Subcutaneous adipose tissue (tissue), 4 donors: ENCODE data around the gene PLD6. TPM values are rescaled to one million over a fixed set of nuclear protein-coding genes. Genes with fewer than 3 reads are reported as not detected.

ENCODE experiments used
- CTCF ChIP-seq: fragments of 450-650 bp; IDR thresholded peaks from one replicate; pipeline ENCODE4 v1.5.1; 2016; ENCODE audit warnings: low read depth, mild to moderate bottlenecking, control low read depth, antibody characterized with exemption, moderate library complexity
- total RNA-seq, 4 donors: library from RNA; depleted of rRNA; stranded (reverse); fragments of >200 nt; gene quantifications; one replicate each; pipeline ENCODE4 v1.1.0, GENCODE V29; 2016

The PLD6 gene
- total RNA-seq, 4 donors from 2014 or later, result 3.4 to 18.1 (median 3.7) TPM

DNA sequence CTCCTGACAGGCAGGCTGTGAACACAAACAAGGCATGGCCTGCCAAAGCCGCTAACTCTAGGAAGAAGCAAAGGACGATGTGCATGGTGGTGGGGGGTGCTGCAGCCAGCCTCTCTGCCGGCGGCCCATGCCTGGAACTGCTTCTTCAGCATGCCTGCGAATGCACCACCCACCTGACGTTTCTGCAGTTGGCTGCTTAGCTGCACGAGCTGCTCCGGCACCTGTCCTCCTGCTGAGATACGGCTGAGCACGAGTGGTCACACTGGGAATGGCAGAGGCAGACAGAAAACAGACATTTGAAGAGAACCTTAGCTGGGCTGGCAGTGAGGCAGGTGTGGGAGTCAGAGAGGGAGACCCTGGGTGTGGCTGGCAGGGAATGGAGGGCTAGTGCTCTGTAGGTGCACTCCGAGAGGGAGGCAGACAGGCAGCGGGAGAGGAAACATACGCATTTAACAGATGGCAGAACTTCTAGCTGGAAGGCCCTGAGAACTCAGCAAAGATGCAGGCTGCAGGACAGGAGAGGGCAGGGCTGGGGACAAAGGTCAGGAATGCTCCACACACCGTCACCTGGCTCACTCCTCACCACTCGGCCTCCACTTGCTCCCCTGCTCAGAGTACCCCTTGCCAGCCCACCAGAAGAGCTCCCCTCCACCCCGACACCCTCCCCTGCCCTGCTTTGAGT lies 25.6 kb upstream of the PLD6 start:
- TF ChIP-seq CTCF, result no peak

DNA sequence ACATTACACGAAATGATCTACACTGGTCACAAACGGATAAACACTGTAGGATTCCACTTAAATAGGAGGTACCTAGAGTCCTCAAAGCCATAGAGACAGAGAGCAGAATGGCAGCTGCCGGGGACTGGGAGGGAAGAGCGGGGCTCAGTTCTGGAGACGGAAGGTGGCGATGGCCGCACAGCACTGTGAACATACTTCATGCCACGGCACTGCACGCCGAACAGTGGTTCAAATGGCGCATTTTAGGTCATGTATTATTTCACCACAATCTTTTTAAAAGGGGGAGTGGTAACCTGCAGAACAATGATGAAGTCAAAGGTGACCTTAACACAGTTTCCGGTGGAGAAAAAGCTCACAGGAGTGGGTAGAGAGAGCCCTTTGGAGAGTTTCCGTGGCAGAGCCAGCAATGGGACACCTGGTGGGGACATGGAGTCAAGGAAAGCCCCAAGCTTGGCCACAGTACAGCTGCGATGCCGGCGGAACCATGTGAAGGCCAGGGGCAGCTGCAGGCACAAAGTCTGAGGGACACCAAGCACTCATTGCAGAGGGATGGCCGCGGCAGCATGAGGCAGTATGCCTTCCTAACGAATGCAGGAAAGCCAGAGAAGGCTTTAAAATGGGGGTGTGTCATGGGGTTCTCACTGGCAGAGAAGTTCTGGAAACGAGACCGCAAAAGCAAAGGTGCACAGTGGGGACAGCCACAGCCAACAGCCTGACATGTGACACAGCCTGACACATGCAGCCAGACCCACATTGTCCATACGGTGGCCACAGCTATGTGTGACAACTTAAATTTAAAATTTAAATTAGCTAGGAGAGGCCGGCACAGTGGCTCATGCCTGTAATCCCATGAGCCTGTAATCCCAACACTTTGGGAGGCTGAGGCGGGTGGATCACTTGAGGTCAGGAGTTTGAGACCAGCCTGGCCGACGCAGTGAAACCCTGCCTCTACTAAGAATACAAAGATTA lies 23.6 kb upstream of the PLD6 start:
- no peak for TF ChIP-seq CTCF

- no peak for TF ChIP-seq CTCF
Measured at GRCh38 chr17:17228521-17229279, 22.6 kb upstream of the PLD6 start.

GRCh38 chr17:17227608-17228520 lies 21.7 kb upstream of the PLD6 start:
- TF ChIP-seq CTCF, result no peak

- TF ChIP-seq CTCF, result no peak
Measured at GRCh38 chr17:17226451-17227265, 20.5 kb upstream of the PLD6 start.

DNA sequence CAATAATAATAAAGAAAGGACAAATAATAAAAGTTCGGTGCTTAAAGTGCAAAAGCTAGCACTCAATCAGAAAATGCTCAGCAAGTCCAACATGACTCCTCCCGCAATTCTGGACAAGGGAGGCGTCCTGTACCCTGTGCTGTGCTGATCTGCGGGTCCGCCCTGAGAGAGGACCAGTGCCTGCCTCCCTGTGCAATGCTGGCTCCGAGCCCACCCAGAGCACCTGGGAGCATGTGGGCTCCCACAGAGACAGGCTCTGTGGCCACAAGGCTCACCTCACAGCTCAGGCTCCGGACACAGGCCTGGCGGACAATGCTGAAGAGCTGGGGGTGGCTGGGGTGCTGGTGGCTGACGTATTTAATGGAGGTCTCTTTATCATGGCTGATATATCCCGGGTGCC lies 19.8 kb upstream of the PLD6 start:
- no peak for TF ChIP-seq CTCF
